Body of pancreas (tissue), 4 donors: Measurements from ENCODE around the gene MSL2.

ENCODE experiments used
- CTCF ChIP-seq, 7 experiments: fragments of 450-650 bp in 4 of 7; fragments of 200-600 bp in 3 of 7; sonication (generic) in 3 of 7; IDR thresholded peaks; one replicate each; pipeline ENCODE4 v1.5.1; 2016 to 2019; ENCODE audit warnings: antibody characterized with exemption in 7 of 7
- POLR2A ChIP-seq, 3 donors: fragments of 450-650 bp; IDR thresholded peaks; one replicate each; pipeline ENCODE4 v1.6.1; 2016; ENCODE audit warnings: antibody characterized with exemption in 3 of 3, mild to moderate bottlenecking in 2 of 3

GRCh38 chr3:136193278-136194054 lies 2.7 kb downstream of the MSL2 start:
- no peak for TF ChIP-seq CTCF (IDR thresholded peaks at IDR 0.05)
- TF ChIP-seq POLR2A (IDR thresholded peaks at IDR 0.05): no peak
